ENCODE measurements around the gene SHISA4.

Gene SHISA4

DNA sequence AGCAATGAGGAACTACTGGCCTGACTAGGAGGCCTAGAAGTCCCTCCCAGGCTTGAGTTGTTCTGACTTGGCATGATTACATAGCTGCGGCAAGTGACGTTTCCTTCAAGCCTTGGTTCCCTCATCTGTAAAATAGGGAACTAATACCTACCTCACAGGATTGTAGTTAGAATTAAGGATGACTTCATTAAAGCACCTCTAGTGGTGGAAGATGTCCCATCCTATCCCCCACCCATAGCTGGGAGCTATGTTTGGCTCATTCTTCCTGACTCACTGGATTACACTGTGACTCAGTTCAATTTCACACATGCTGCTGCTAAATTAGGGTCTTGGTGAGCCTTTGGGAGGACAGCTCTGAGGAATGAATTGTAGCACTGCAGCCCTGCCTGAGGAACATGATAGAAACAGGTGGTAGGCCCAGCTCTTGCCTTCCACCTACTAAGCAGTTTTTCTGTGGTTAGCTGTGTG is 6.0 kb upstream of the SHISA4 start:
- DNase-seq: peak; percentile 32

DNA sequence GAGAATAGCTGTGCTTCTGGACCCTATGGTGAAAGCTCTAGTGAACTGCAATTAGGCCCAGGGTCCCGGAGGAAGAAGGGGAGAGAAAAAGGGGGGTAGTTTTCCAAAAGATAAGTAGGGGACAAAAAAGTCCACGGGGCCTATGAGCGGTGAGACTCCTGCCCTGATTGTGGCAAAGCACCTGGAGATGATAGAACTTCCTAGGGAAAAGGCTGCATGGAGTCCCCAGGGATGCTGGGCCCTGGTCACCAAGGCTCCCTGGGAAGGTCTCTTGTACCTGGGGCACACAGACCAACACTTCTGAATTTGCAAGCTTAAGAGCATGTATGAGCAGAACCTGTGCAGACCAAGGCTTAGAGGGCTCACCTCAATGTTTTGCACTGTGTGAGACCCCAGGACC is 5.4 kb upstream of the SHISA4 start:
- no peak for DNase-seq

DNA sequence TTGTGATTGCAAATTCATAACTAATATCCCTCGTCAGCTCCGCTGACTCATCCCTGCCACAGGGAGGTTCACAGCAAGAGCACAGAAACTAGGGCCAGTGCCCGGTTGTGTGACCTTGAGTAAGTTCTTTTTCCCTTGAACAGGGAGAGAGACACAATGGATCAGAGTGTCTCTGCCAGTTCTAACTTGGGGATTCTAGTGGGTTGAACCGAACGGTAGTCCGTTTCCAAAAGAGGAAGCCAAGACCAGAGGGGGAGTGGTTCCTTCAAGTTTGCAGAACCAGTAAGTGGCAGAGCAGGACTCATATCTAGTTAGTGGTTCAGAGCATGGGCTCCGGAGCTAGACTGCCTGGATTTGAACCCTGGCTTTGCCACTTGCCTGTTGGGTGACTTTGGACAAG is 4.9 kb upstream of the SHISA4 start:
- no peak for DNase-seq

DNA sequence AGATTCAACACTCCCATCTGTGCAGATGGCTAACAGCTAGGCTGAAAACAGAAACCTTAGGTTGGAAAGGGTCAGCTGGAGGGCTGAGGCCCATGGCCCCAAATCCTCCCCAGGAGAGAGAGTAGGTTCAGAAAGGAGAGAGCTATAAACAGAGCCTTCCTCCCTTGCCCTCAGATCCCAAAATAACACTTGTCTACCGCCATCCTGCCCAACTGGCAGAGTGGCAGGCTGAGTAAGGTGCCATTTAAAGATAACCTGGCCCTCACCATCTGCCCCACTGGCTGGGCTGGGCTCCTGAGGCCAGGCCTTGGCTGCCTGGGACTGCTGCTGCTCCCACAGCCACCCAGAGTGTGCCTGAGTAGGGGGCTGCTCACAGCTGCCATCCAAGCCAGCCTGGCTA is 4.3 kb upstream of the SHISA4 start:
- DNase-seq: no peak

- no peak for DNase-seq
These were observed 3.1 kb upstream of the SHISA4 start for GRCh38 chr1:201885531-201886075.

DNA sequence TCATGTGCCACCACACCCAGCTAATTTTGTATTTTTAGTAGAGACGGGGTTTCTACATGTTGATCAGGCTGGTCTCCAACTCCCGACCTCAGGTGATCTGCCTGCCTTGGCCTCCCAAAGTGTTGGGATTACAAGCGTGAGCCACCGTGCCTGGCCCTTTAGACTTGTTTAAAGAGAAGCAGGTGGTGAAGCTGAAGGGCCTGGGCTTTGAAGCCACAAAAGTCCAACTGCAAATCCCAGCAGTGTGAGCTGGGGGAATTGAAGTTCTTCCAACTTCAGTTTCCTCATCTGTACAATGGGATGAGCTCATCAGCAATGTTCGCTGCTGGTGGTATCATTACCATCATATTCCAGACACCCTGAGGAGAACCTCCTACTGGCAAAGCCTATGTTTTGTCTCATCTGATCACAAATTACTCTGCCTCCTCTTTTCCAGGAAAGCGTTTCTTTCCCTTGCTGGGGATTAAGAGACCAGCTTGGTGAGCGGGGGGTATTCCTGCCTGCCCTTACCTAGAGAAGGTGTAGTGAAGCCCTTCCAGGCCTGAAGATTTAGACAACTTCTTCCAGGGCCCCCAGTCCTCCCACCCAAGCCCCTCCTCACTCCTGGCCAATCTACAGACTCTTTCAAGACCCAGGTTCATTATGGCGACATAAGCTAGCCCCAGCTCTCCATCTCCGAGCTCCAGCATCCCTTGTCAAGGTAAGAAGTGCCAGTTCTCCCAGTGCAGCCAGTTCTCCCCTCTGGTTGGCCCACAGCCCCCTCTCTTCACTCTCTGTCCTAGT is 2.4 kb upstream of the SHISA4 start:
- no peak for DNase-seq

- no peak for DNase-seq
These were observed 1.4 kb upstream of the SHISA4 start for GRCh38 chr1:201887116-201887866.

- no peak for DNase-seq
These were observed 631 bp downstream of the SHISA4 start for GRCh38 chr1:201889090-201889968.

DNA sequence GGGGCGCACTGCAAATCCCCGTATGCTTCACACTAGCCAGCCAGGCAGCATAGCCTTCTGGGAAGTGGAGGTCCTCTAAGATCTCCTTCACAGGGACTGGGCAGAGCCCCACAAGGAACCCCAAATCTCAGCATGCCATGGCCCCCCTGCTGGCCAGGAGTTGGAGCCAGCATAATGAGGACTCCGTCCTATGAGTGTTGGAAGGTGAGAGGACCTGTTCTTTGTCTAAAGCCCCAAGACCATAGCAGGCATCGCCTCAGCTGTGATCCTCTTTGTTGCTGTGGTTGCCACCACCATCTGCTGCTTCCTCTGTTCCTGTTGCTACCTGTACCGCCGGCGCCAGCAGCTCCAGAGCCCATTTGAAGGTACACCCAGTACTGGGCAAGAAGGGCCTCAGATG is 1.5 kb downstream of the SHISA4 start:
- no peak for DNase-seq

DNA sequence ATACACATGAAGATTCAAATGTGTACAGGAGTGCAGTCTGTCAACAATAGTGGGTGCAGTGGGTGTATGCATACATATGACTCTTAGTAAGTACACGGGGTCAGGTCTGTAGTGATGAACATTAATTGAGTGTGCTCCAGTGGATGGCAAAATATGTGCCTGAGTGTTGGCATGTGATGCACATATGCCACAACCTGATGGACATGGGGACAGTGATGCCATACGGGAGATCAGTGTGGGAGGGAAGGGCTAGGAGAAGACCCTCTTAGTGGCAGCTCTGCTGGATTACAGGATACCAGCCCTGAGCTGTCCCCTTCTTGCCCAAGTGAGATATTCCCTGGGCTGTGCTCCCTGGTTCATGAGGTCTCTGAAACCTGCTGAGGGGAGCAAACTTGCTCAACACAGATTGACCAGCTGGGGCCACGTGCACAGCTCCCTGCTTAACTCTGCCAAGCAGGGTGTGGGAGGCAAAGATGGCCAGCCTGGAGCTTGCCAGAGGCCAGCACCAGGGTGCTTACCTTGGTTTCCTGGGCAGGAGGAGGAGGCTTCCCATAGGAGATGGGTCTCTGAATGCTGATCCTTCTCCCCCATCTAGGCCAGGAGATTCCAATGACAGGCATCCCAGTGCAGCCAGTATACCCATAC is 2.2 kb downstream of the SHISA4 start:
- no peak for DNase-seq

GRCh38 chr1:201891451-201892045 is 2.9 kb downstream of the SHISA4 start:
- no peak for DNase-seq

- no peak for DNase-seq
These were observed 3.5 kb downstream of the SHISA4 start for GRCh38 chr1:201892211-201892610.

DNA sequence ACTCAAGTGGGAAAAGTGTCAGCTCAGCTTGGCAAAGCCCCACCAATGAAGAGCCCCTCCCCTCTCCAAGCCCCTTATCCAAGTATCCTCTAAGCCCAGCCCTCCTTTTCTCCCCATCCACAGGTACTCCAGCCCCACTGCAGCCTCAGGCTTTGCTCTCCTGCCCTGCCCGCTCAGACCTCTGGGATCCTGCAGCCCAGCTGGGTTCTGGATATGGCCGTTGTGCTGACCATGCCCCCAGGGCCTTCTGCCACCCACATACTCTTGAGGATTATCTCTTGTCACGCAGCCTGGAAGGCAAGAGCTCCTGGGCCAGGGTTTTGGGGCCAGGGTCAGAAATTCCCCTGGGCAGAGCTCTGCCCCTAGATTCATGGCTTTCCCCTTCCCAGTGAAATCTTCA is 4.7 kb downstream of the SHISA4 start:
- no peak for DNase-seq

GRCh38 chr1:201894343-201895119 is 5.8 kb downstream of the SHISA4 start:
- DNase-seq: no peak

DNA sequence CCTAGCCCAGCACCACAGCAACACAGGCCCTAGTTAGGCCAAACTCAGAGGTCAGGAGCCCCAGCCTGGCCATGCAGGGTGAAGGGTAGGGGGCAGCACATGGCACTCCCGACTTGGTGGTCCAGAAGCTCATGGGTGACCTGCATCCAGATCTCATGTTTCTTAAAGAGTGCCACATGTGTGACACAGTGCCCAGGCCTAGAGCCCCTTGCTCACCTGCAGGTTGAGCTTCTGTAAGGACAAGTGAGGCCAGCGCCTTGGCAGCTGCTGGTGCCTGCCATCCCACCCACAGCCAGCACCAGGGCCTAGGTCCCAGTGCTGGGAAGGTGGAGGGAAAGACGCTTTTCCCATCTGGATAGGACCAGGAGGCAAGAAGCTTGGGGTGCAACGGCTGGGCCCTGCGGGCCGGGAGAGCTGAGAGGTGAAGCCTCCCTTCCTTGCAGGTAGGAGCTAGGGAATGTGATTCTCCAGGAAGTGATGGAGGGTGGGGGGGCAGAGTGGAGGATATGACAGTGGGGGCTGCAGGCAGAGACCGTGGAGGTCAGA is 6.5 kb downstream of the SHISA4 start:
- DNase-seq: no peak

DNA sequence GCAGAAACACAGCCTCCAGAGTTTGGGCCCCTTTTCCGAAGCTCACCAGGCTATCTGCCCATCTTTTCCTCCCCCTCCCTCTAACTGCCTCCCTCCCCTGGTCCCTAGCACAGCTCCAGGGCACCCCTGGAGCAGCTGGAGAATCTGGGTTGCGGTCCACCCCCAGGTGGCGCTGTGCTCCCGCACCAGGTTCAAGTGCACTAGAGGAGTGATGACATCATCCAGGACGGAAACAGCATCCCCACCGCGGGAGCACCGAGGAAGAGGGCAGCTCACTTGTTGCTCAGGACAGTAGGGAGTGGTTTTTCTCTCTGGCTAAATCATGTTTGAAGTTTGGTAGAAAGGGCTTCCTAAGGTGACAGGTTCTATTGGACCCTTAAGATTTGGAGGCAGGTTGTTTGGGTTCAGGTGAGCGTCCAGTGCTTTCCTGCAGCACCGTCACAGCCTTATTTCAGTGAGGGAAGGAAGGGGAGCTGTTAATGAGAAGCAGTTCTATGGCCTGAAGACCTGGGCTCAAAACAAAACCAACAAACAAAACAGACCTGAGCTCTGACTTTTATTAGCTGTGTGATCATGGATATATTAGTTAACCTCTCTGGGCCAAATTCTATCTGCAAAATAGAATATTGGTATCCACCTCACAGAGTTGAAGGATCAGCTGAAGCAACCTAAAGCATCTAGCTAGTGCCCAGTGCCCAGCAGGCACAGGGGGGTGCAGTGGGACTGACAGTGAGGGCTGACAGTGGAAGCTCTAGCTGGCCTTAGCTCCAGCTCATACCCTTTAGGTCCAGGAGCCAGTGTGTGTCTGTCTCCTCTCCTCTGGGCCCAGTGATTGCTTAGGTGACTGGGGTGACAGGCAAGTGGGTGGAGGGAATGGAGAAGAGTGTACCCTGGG is 7.5 kb downstream of the SHISA4 start:
- DNase-seq: peak; percentile 85

- DNase-seq: no peak
These were observed 8.3 kb downstream of the SHISA4 start for GRCh38 chr1:201896951-201897391.

- DNase-seq: no peak
These were observed 9.7 kb downstream of the SHISA4 start for GRCh38 chr1:201898240-201898894.

DNA sequence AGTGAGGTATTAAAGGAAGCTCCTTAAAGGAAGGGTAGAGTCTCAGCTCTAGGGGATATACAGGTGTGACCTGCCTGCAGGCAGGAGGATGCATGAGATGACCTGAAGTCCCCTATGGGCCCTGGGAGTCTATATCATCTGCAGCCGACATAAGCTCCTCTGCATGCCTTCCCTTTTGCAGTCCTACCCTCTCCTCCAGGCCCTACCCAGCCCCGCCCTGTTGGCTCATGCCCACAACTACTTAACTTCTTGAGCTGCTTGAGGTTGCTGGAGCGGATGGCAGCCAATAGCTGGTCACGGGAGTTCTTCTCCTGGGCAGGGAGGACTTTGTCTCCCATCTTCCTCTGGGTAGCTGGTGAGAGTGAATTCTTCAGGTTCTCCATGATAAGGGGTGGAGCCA is 10.3 kb downstream of the SHISA4 start:
- no peak for DNase-seq
